Naive thymus-derived CD4-positive, alpha-beta T cell (primary cell): Measurements from ENCODE around the gene CCL24. TPM values are rescaled to one million over a fixed set of nuclear protein-coding genes. Genes with fewer than 3 reads are reported as not detected.
A peak's percentile ranks its signal among the peaks of the same experiment; 100 is the strongest.
"Not testable (repeated sequence)": the region's sequence is repeated elsewhere in the genome, so short reads cannot be mapped to it uniquely, and the experiment has no call there.

Experiments
- ATAC-seq: fragments of 150-1000 bp; cut with Tn5 transposase; 2 replicates; pipeline ENCODE4 v1.10.0; 2021; ENCODE audit warnings: mild to moderate bottlenecking, moderate library complexity
- CTCF ChIA-PET: fragments of 350-600 bp; sonication (Branson Sonifier 250); formaldehyde crosslinking; loops from one replicate; lab custom pipeline; 2021; ENCODE audit warnings: antibody characterized with exemption; lab: Charles Lee
- POLR2A ChIA-PET: fragments of 350-600 bp; sonication (Branson Sonifier 250); formaldehyde crosslinking; loops from one replicate; lab custom pipeline; 2021; ENCODE audit warnings: antibody characterized with exemption, inconsistent platforms; lab: Charles Lee
- DNase-seq, 9 donors: peaks; one replicate each; pipeline versions ENCODE4 v3.0.0 to v3.0.0-alpha.2; 2020 to 2022; ENCODE audit warnings: mixed read lengths in 1 of 9
- H3K27ac ChIP-seq: one replicate; pipeline ENCODE4 v1.7.0; 2013; ENCODE audit warnings: mild to moderate bottlenecking, low read depth, low read length, moderate library complexity
- H3K27me3 ChIP-seq, 2 donors: one replicate each; pipeline ENCODE4 v1.7.0; 2013; ENCODE audit warnings: low read length in 2 of 2, mild to moderate bottlenecking in 2 of 2, moderate library complexity in 2 of 2; ENCODE audit not compliant: control insufficient read depth in 2 of 2, insufficient read depth in 2 of 2
- H3K36me3 ChIP-seq, 3 experiments: 1 replicate in 2 of 3; 2 replicates in 1 of 3; pipeline ENCODE4 v1.7.0; 2013; ENCODE audit warnings: low read length in 3 of 3, mild to moderate bottlenecking in 3 of 3, moderate library complexity in 1 of 3; ENCODE audit not compliant: insufficient read depth in 3 of 3, control insufficient read depth in 2 of 3
- H3K4me1 ChIP-seq, 2 donors: one replicate each; pipeline ENCODE4 v1.7.0; 2013; ENCODE audit warnings: low read length in 2 of 2, mild to moderate bottlenecking in 2 of 2, moderate library complexity in 1 of 2; ENCODE audit not compliant: control insufficient read depth in 2 of 2, insufficient read depth in 2 of 2
- H3K4me3 ChIP-seq: 2 replicates; pipeline ENCODE4 v1.7.0; 2013; ENCODE audit warnings: mild to moderate bottlenecking, low read length
- H3K9me3 ChIP-seq, 3 experiments: 1 replicate in 2 of 3; 2 replicates in 1 of 3; pipeline ENCODE4 v1.7.0; 2013; ENCODE audit warnings: low read length in 3 of 3; ENCODE audit not compliant: control insufficient read depth in 2 of 3
- H3K27ac Mint-ChIP-seq, 9 donors: one replicate each; pipeline ENCODE4 v1.8.0; 2020 to 2022; ENCODE audit warnings: mixed read lengths in 9 of 9, mild to moderate bottlenecking in 8 of 9, moderate library complexity in 5 of 9, inconsistent platforms in 2 of 9
- H3K27me3 Mint-ChIP-seq, 5 donors: one replicate each; pipeline ENCODE4 v1.8.0; 2021 to 2022; ENCODE audit warnings: mixed read lengths in 5 of 5, mild to moderate bottlenecking in 1 of 5
- H3K36me3 Mint-ChIP-seq, 5 donors: one replicate each; pipeline ENCODE4 v1.8.0; 2020 to 2022; ENCODE audit warnings: mixed read lengths in 5 of 5, mild to moderate bottlenecking in 3 of 5, inconsistent platforms in 1 of 5
- H3K4me1 Mint-ChIP-seq, 7 donors: one replicate each; pipeline ENCODE4 v1.8.0; 2020 to 2022; ENCODE audit warnings: mixed read lengths in 7 of 7, mild to moderate bottlenecking in 3 of 7, inconsistent platforms in 1 of 7
- H3K4me3 Mint-ChIP-seq, 10 donors: one replicate each; pipeline ENCODE4 v1.8.0; 2020 to 2022; ENCODE audit warnings: mild to moderate bottlenecking in 10 of 10, mixed read lengths in 10 of 10, moderate library complexity in 6 of 10, inconsistent platforms in 2 of 10
- H3K9me3 Mint-ChIP-seq, 11 donors: one replicate each; pipeline ENCODE4 v1.8.0; 2020 to 2022; ENCODE audit warnings: mixed read lengths in 11 of 11, mild to moderate bottlenecking in 4 of 11, inconsistent platforms in 1 of 11, moderate library complexity in 1 of 11
- intact Hi-C, 2 donors: fragments of 100-400 bp; cut with micrococcal nuclease; formaldehyde crosslinking; loops; one replicate each; pipeline ENCODE4 v1.15.1; 2023
- polyA plus RNA-seq, 2 donors: library from polyadenylated mRNA; unstranded; fragments of 300-500 nt; fragmentation: Illumina TruSeq; gene quantifications; one replicate each; pipeline ENCODE4 v1.2.3, GENCODE V29; 2021
- total RNA-seq, 6 experiments: library from RNA in 5 of 6; stranded (reverse) in 5 of 6; gene quantifications; 1 replicate in 5 of 6; 2 replicates in 1 of 6; pipeline ENCODE4 v1.2.3 and lab custom pipeline; 2021 to 2026

Gene CCL24, protein sequence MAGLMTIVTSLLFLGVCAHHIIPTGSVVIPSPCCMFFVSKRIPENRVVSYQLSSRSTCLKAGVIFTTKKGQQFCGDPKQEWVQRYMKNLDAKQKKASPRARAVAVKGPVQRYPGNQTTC
- total RNA-seq (not detected), polyA plus RNA-seq (not detected), total RNA-seq (lab: John Stamatoyannopoulos, UW) (not detected)

DNA sequence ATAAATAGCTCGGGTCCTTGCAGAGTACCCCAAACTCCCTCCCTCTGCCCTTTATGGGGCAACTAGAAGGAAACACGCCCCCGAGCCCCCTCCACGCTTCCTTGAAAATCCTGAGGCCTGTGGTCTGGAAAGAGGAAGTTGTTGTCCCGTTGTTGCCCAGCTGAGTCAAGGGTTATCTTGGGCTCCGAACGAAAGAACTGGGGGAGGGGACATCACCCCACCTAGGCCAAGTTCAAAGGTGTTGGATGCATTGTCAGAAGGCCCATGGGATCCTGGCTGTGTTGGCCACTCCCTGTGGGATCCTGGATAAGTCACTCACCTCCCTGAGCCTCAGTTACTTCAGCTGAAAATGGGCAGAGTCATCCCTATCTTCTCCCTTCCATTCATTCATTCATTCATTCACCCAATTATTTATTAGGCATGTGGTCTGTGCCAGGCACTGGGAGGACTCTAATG is at the start of gene CCL24:
CCL24 (minus strand) TSS at position 26 of the 456 bp plus-strand sequence. CDS start 91 bp downstream, outside the sequence.
- Mint-ChIP-seq H3K9me3 (peaks cover 0 to 2% (median 0%) of the 10 kb centered on the region in 11 donors), H3K27ac (peak within 1 kb of the TSS in 1 of 9 donors; percentile 30), H3K4me1 (peaks cover 0 to 2% (median 0%) of the 10 kb centered on the region in 7 donors), H3K27me3 (peaks cover 0 to 10% (median 0%) of the 10 kb centered on the region in 5 donors), H3K4me3 (no peak within 1 kb of the TSS), H3K36me3 (no peaks in the 10 kb centered on the region)
- no peaks in the 10 kb centered on the region for H3K4me1 ChIP-seq
- H3K27ac ChIP-seq, result no peak within 1 kb of the TSS
- ChIA-PET CTCF (no interaction called here), POLR2A (no interaction called here)
- intact Hi-C loops, result no loop called here
- DNase-seq (no peak), ATAC-seq (no peak)
- H3K36me3 ChIP-seq, result no peaks in the 10 kb centered on the region
- H3K4me3 ChIP-seq, result no peak within 1 kb of the TSS
- H3K9me3 ChIP-seq, result no peaks in the 10 kb centered on the region
- H3K27me3 ChIP-seq, result no peaks in the 10 kb centered on the region

DNA sequence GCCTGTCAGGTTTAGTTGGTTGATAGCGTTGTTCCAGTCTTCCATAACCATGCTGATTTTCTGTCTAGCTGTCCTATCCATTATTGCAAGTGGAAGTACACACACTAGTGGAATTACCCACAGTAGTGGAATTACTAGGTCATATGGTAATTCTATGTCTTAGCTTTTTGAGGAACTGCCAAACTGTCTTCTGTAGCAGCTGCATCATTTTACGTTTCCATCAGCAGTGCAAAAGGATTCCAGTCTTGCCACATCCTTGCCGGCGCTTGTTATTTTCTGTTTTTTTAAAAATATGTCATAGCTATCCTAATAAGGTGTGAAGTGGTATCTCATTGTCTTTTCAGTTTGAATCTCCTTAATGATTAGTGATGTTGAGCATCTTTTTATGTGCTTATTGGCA is 48.0 kb upstream of the CCL24 start:
- no peaks in the 10 kb centered on the region for H3K9me3 ChIP-seq
- ATAC-seq (peak; percentile 70), DNase-seq (no peak)
- no peaks in the 10 kb centered on the region for H3K4me1 ChIP-seq
- H3K27me3 ChIP-seq, result no peaks in the 10 kb centered on the region
- H3K36me3 ChIP-seq, result no peaks in the 10 kb centered on the region
- peaks cover 0 to 2% (median 0%) of the 10 kb centered on the region in 11 donors for H3K9me3 Mint-ChIP-seq
- H3K4me1 Mint-ChIP-seq, result peaks cover 0 to 13% (median 0%) of the 10 kb centered on the region in 7 donors
- H3K36me3 Mint-ChIP-seq, result no peaks in the 10 kb centered on the region
- no peak overlapping the region for H3K27ac ChIP-seq
- H3K4me3 Mint-ChIP-seq, result no peak overlapping the region
- intact Hi-C loops, result no loop called here
- H3K27me3 Mint-ChIP-seq, result peaks cover 5 to 9% (median 7%) of the 10 kb centered on the region in 5 donors
- H3K27ac Mint-ChIP-seq, result no peak overlapping the region
- ChIA-PET CTCF (interaction anchor here (0.8 kb wide), 1 partner anchor 159 kb away, joined by 3 read pairs; no protein-coding TSS in a partner anchor), POLR2A (no interaction called here)
- no peak overlapping the region for H3K4me3 ChIP-seq

DNA sequence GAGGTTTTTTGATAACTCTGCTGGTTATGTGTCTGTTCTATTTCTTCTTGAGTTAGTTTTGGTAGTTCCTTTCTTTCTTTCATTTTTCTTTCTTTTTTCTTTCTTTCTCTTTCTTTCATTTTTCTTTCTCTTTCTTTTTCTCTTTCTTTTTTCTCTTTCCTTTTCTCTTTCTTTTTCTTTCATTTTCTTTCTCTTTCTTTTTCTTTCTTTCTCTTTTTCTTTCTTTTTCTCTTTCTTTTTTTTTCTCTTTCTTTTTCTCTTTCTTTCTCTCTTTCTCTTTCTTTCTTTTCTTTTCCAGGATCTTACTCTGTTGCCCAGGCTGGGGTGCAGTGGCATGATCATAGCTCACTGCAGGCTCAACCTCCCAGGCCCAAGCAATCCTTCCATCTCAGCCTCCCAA is 44.8 kb upstream of the CCL24 start:
- H3K4me3 ChIP-seq, result no peak overlapping the region
- no peaks in the 10 kb centered on the region for H3K9me3 ChIP-seq
- no peak overlapping the region for H3K27ac ChIP-seq
- Mint-ChIP-seq H3K36me3 (no peaks in the 10 kb centered on the region), H3K27ac (no peak overlapping the region), H3K9me3 (peaks cover 0 to 2% (median 0%) of the 10 kb centered on the region in 11 donors), H3K27me3 (peaks cover 0 to 4% (median 0%) of the 10 kb centered on the region in 5 donors), H3K4me1 (peaks cover 0 to 9% (median 0%) of the 10 kb centered on the region in 7 donors), H3K4me3 (no peak overlapping the region)
- H3K27me3 ChIP-seq, result no peaks in the 10 kb centered on the region
- intact Hi-C loops, result no loop called here
- no peak for ATAC-seq
- DNase-seq, result no peak
- no peaks in the 10 kb centered on the region for H3K4me1 ChIP-seq
- ChIA-PET POLR2A (no interaction called here), CTCF (no interaction called here)
- no peaks in the 10 kb centered on the region for H3K36me3 ChIP-seq

DNA sequence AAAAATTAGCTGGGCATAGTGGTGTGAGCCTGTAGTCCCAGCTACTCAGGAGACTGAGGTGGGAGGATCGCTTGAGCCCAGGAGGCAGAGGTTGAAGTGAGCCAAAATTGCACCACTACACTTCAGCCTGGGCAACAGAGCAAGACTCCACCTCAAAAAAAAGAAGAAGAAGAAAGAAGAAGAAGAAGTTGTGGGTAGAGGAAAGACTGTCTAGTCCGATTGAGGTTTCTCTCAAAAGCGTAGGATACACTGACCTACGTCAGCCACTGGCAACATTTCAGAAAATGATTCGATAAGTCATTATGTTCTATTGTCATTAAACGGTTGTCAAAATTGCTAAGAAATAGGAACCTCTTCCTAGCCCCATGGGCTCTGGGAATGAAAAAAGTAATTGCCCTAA is 42.9 kb upstream of the CCL24 start:
- no peak for DNase-seq
- H3K27ac ChIP-seq, result no peak overlapping the region
- CTCF ChIA-PET, result no interaction called here

DNA sequence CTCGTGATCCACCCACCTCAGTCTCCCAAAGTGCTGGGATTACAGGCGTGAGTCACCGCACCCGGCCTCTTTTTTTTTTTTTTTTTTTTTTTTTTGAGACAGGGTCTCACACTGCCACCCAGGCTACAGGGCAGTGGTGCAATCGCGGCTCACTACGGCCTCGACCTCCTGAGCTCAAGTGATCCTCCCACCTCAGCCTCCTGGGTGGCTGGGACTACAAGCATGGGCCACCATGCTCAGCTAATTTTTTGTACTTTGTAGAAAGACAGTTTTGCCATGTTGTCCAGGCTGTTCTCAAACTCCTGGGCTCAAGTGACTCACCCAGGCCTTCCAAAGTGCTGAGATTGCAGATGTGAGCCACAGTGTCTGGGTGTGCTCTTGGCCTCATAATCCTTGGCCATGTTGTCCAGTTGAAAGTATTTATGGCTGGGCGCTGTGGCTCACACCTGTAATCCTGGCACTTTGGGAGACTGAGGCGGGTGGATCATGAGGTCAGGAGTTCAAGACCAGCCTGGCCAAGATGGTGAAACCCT is 41.3 kb upstream of the CCL24 start:
- CTCF ChIA-PET, result not testable (repeated sequence)

More for the DNA sequence above, 42.9 kb upstream of the CCL24 start:
- H3K4me1 ChIP-seq, result no peaks in the 10 kb centered on the region
- intact Hi-C loops, result no loop called here
- no peaks in the 10 kb centered on the region for H3K27me3 ChIP-seq
- H3K4me3 ChIP-seq, result no peak overlapping the region
- Mint-ChIP-seq H3K27ac (no peak overlapping the region), H3K9me3 (peaks cover 0 to 2% (median 0%) of the 10 kb centered on the region in 11 donors), H3K27me3 (peaks cover 0 to 2% (median 0%) of the 10 kb centered on the region in 5 donors), H3K4me3 (no peak overlapping the region), H3K4me1 (peaks cover 0 to 9% (median 0%) of the 10 kb centered on the region in 7 donors), H3K36me3 (no peaks in the 10 kb centered on the region)
- no peaks in the 10 kb centered on the region for H3K36me3 ChIP-seq
- no peaks in the 10 kb centered on the region for H3K9me3 ChIP-seq
- peak; percentile 81 for ATAC-seq
- POLR2A ChIA-PET, result no interaction called here

DNA sequence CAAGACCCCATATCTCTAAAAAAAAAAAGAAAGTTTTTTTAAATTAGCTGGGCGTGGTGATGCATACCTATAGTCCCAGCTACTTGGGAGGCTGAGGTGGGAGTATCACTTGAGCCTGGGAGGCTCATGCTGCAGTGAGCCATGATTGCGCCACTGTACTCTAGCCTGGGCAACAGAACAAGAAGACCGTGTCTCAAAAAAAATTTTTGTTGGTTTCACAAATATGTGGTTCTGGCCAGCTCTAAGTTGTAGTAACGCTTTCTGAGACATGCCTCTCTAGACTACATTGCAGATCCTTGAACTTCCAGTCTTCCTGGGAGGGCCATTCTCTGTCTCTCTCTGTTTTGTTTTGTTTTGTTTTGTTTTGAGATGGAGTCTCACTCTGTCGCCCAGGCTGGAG is 40.6 kb upstream of the CCL24 start:
- H3K27ac ChIP-seq, result no peak overlapping the region
- no peaks in the 10 kb centered on the region for H3K27me3 ChIP-seq
- H3K9me3 Mint-ChIP-seq, result peaks cover 0 to 2% (median 0%) of the 10 kb centered on the region in 11 donors
- no peaks in the 10 kb centered on the region for H3K4me1 ChIP-seq
- intact Hi-C loops, result no loop called here
- H3K27ac Mint-ChIP-seq, result peak overlapping the region in 1 of 9 donors; percentile 55
- ATAC-seq, result no peak
- peaks cover 0 to 9% (median 0%) of the 10 kb centered on the region in 7 donors for H3K4me1 Mint-ChIP-seq
- no peaks in the 10 kb centered on the region for H3K9me3 ChIP-seq
- POLR2A ChIA-PET, result no interaction called here
- H3K36me3 Mint-ChIP-seq, result no peaks in the 10 kb centered on the region
- H3K4me3 Mint-ChIP-seq, result no peak overlapping the region
- peaks cover 0 to 2% (median 0%) of the 10 kb centered on the region in 5 donors for H3K27me3 Mint-ChIP-seq
- no peak overlapping the region for H3K4me3 ChIP-seq
- no peak for DNase-seq
- CTCF ChIA-PET, result no interaction called here
- H3K36me3 ChIP-seq, result no peaks in the 10 kb centered on the region

More for the DNA sequence above, 41.3 kb upstream of the CCL24 start:
- H3K27me3 Mint-ChIP-seq, intact Hi-C loops, H3K36me3 ChIP-seq, H3K9me3 Mint-ChIP-seq, DNase-seq, POLR2A ChIA-PET, H3K4me1 Mint-ChIP-seq, H3K27ac ChIP-seq, H3K4me3 Mint-ChIP-seq, H3K4me1 ChIP-seq, ATAC-seq, H3K27me3 ChIP-seq, H3K27ac Mint-ChIP-seq, H3K4me3 ChIP-seq, H3K9me3 ChIP-seq, H3K36me3 Mint-ChIP-seq: not testable (repeated sequence)

DNA sequence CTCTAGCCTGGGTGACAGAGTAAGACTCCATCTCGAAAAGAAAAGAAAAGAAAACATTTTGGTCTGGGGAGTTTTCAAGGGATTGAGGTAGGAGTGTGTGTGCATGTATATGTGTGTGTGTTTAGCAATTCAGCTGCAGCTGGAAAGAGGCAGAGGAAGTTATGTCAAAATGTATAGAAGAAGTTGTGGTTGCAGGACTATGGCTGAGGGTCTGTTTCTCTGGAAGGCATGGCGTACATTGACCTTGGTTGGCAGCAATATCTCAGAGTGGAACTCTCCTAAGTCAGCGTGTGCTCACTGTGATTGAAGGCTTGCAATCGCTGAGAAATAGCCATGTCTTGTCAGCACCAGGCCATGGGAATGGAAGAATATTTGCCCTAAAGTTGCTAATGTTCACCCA is 36.6 kb upstream of the CCL24 start:
- Mint-ChIP-seq H3K27ac (no peak overlapping the region), H3K4me1 (peaks cover 0 to 3% (median 0%) of the 10 kb centered on the region in 7 donors), H3K9me3 (no peaks in the 10 kb centered on the region), H3K4me3 (no peak overlapping the region), H3K36me3 (no peaks in the 10 kb centered on the region), H3K27me3 (no peaks in the 10 kb centered on the region)
- ChIA-PET CTCF (no interaction called here), POLR2A (no interaction called here)
- no peaks in the 10 kb centered on the region for H3K4me1 ChIP-seq
- no peak overlapping the region for H3K4me3 ChIP-seq
- no peaks in the 10 kb centered on the region for H3K27me3 ChIP-seq
- DNase-seq (no peak), ATAC-seq (peak; percentile 54)
- no peak overlapping the region for H3K27ac ChIP-seq
- no peaks in the 10 kb centered on the region for H3K36me3 ChIP-seq
- intact Hi-C loops, result no loop called here
- no peaks in the 10 kb centered on the region for H3K9me3 ChIP-seq
